Measurements from ENCODE around the gene SLC17A2.

The SLC17A2 gene

GRCh38 chr6:25958700-25959162 lies 28.2 kb upstream of the SLC17A2 start:
- TF ChIP-seq ZBTB7A (IDR thresholded peaks at IDR 0.05; ENCODE audit: low read depth) = no peak
- no peak for TF ChIP-seq EGR1 (IDR thresholded peaks at IDR 0.05)
- no peak for TF ChIP-seq TCF12 (IDR thresholded peaks at IDR 0.05; ENCODE audit: low read depth)
- TF ChIP-seq CEBPB (IDR thresholded peaks at IDR 0.05) = no peak
- TF ChIP-seq REST (IDR thresholded peaks at IDR 0.05; ENCODE audit: low read depth) = no peak
- TF ChIP-seq CREB1 (IDR thresholded peaks at IDR 0.05; ENCODE audit: low read depth) = no peak
- TF ChIP-seq USF1 (IDR thresholded peaks at IDR 0.05) = no peak
- no peak for TF ChIP-seq FOXM1 (IDR thresholded peaks at IDR 0.05; ENCODE audit: borderline replicate concordance, low read depth)
- no peak for TF ChIP-seq NFIC (IDR thresholded peaks at IDR 0.05)
- no peak for TF ChIP-seq MAX (IDR thresholded peaks at IDR 0.05)
- TF ChIP-seq EP300 (IDR thresholded peaks at IDR 0.05; ENCODE audit: borderline replicate concordance) = no peak
- no peak for TF ChIP-seq TEAD4 (IDR thresholded peaks at IDR 0.05)
- no peak for TF ChIP-seq RAD21 (IDR thresholded peaks at IDR 0.05; ENCODE audit: low read depth)
- no peak for TF ChIP-seq YY1 (IDR thresholded peaks at IDR 0.05; ENCODE audit: low read depth)
- no peak for TF ChIP-seq TAF1 (IDR thresholded peaks at IDR 0.05; ENCODE audit: low read depth)

GRCh38 chr6:25956226-25956625 lies 25.7 kb upstream of the SLC17A2 start:
- TF ChIP-seq EGR1 (IDR thresholded peaks at IDR 0.05) (no peak), MAX (IDR thresholded peaks at IDR 0.05) (no peak), FOXM1 (IDR thresholded peaks at IDR 0.05; ENCODE audit: borderline replicate concordance, low read depth) (no peak), NFIC (IDR thresholded peaks at IDR 0.05) (no peak), TEAD4 (IDR thresholded peaks at IDR 0.05) (no peak), ZBTB7A (IDR thresholded peaks at IDR 0.05; ENCODE audit: low read depth) (no peak), TAF1 (IDR thresholded peaks at IDR 0.05; ENCODE audit: low read depth) (no peak), TCF12 (IDR thresholded peaks at IDR 0.05; ENCODE audit: low read depth) (no peak), EP300 (IDR thresholded peaks at IDR 0.05; ENCODE audit: borderline replicate concordance) (no peak), CREB1 (IDR thresholded peaks at IDR 0.05; ENCODE audit: low read depth) (no peak), RAD21 (IDR thresholded peaks at IDR 0.05; ENCODE audit: low read depth) (no peak), USF1 (IDR thresholded peaks at IDR 0.05) (no peak), CEBPB (IDR thresholded peaks at IDR 0.05) (no peak), YY1 (IDR thresholded peaks at IDR 0.05; ENCODE audit: low read depth) (no peak), REST (IDR thresholded peaks at IDR 0.05; ENCODE audit: low read depth) (no peak)

GRCh38 chr6:25954756-25955155 lies 24.3 kb upstream of the SLC17A2 start:
- TF ChIP-seq FOXM1 (IDR thresholded peaks at IDR 0.05; ENCODE audit: borderline replicate concordance, low read depth) (no peak), REST (IDR thresholded peaks at IDR 0.05; ENCODE audit: low read depth) (no peak), RAD21 (IDR thresholded peaks at IDR 0.05; ENCODE audit: low read depth) (no peak), ZBTB7A (IDR thresholded peaks at IDR 0.05; ENCODE audit: low read depth) (no peak), NFIC (IDR thresholded peaks at IDR 0.05) (no peak), TCF12 (IDR thresholded peaks at IDR 0.05; ENCODE audit: low read depth) (no peak), MAX (IDR thresholded peaks at IDR 0.05) (no peak), CREB1 (IDR thresholded peaks at IDR 0.05; ENCODE audit: low read depth) (no peak), EGR1 (IDR thresholded peaks at IDR 0.05) (no peak), CEBPB (IDR thresholded peaks at IDR 0.05) (no peak), USF1 (IDR thresholded peaks at IDR 0.05) (no peak), TEAD4 (IDR thresholded peaks at IDR 0.05) (no peak), EP300 (IDR thresholded peaks at IDR 0.05; ENCODE audit: borderline replicate concordance) (no peak), TAF1 (IDR thresholded peaks at IDR 0.05; ENCODE audit: low read depth) (no peak), YY1 (IDR thresholded peaks at IDR 0.05; ENCODE audit: low read depth) (no peak)
